GM10266 (cell line): ENCODE measurements around the gene WDR5.

Source experiments
- DNase-seq: peaks from one replicate; pipeline ENCODE4 v3.0.0; 2012; ENCODE audit errors: extremely low spot score
- TF ChIP-seq, protein P1 (sequence below): IDR thresholded peaks from 2 replicates; pipeline ENCODE4 v1.5.1; 2012; ENCODE audit warnings: mild to moderate bottlenecking, low read depth; ENCODE audit not compliant: control insufficient read depth, insufficient read depth; ENCODE audit errors: missing control alignments

The WDR5 gene

DNA sequence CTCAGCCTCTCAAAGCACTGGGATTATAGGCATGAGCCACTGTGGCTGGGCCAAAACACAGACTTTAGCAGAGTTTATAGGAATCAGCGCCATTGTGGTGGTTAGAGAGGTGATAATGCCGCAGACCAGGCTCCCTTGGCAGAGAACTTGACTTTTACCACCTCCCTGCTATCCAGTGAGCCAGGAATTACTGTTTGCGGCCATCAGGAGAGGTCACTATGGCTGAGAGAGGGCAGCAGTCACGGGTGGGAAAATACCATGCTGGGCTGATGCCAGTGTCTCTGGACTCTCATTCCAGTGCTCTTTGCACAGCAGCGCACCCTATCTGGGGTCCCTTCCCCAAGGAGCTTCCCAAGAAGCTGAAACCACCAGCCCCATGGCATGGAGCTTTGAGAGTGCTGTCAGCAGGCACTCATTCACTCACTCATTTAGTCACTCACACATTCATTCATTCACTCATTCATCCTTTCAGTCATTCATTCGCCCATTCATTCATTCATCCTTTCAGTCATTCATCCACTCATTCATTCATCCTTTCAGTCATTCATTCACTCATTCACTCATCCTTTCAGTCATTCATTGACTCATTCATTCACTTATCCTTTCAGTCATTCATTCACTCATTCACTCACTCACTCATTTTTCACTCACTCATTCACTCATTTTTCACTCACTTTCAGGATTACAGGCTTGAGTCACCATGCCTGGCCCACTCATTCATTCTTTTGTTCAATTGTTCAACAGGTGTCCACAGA, 55.8 kb downstream of the WDR5 start:
- TF ChIP-seq, protein P1, sequence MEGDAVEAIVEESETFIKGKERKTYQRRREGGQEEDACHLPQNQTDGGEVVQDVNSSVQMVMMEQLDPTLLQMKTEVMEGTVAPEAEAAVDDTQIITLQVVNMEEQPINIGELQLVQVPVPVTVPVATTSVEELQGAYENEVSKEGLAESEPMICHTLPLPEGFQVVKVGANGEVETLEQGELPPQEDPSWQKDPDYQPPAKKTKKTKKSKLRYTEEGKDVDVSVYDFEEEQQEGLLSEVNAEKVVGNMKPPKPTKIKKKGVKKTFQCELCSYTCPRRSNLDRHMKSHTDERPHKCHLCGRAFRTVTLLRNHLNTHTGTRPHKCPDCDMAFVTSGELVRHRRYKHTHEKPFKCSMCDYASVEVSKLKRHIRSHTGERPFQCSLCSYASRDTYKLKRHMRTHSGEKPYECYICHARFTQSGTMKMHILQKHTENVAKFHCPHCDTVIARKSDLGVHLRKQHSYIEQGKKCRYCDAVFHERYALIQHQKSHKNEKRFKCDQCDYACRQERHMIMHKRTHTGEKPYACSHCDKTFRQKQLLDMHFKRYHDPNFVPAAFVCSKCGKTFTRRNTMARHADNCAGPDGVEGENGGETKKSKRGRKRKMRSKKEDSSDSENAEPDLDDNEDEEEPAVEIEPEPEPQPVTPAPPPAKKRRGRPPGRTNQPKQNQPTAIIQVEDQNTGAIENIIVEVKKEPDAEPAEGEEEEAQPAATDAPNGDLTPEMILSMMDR, result no peak
- no peak for DNase-seq

DNA sequence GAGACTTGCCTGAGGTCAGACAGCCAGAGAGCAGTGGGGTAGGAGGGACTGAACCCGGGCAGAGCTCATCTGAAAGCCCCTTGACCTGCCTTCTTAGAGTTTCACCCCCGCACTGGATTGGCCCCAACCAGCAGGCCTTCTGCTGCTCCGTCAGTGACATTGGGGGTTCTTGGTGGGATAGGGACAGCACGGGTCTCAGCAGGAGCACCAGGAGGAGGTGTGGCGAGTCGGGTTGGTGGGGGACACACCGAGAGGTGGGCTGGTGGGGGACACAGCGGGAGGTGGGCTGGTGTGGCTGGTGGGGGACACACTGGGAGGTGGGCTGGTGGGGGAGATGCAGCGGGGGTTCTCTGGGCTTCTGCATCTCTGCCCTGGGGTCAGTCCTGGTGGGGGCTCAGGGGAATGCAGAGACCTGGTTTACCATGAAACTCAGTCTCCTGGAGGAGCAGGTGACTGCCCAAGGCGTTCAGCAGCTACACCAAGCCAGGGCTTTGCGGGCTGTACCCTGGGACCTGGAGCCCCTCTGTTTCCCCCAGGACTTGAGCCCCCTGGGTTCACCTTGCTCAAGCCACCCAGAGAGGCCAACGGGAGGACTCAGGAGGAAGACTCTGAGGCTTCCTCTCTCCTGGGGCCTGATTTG, 56.5 kb downstream of the WDR5 start:
- TF ChIP-seq, protein P1, result no peak
- DNase-seq, result no peak

DNA sequence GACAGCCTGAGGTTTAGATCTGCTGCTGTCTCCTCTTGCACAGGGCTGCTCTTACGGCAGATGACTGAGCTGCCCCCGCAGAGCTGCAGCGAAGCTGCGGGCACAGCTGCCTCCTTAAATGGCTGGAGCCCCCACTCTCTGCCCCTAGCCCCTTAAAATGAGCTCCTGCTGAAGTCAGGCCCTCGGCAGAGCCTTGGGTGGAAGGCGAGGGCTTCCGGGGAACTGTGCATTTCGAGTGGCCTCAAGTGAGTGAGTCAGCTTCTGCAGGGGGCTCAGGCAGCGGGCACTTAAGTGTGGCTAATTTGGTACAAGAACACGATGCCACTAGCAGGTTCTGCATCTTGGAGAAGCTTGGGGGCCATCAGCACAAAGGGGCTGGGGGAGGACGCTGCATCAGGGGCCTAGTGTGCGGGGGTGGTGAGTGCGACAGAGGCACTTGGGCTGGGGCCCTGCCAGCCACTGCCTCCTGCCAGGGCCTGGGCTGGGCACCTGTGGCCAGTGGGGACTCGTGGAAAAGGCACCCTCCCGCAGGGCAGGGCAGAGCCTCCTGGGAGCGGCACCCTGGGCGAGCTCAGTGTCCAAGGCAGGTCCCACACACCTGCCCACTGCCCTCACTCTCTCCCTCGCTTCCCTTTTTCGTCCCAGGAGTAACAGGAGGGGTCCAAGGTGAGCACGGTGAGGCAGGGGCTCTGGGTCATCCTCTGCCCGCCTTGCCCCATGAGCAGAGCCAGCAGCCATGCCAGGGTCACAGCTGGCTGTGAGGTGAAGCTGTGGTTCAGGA, 57.3 kb downstream of the WDR5 start:
- no peak for DNase-seq
- TF ChIP-seq, protein P1, result no peak

DNA sequence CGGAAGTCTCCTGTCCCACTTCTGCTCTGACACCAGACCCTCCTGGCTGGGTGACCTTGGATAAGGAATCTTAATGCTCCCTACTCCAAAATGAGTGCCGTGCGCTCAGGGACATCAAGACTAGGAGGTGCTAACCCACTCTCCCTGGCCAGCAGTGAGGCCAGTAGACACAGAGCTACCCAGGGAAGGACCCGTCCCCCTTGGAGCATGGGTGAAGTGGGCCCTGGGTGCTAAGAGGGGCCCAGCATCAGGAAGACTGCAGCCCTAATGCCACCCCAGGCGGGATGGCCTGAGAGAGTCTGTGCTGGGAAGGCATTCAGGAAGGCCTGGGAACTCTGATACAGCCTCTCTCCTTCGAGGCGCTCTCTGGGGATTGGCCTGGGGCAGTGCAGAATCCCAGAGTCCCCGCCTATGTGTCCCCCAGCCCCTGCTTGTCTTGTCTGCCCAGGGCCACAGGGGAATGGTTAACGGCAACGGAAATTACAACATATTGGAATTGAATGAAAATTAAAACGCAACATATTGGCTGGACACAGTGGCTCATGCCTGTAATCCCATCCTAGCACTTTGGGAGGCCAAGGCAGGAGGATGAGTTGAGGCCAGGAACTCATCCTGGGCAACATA, 58.1 kb downstream of the WDR5 start:
- TF ChIP-seq, protein P1, result no peak
- DNase-seq, result no peak

DNA sequence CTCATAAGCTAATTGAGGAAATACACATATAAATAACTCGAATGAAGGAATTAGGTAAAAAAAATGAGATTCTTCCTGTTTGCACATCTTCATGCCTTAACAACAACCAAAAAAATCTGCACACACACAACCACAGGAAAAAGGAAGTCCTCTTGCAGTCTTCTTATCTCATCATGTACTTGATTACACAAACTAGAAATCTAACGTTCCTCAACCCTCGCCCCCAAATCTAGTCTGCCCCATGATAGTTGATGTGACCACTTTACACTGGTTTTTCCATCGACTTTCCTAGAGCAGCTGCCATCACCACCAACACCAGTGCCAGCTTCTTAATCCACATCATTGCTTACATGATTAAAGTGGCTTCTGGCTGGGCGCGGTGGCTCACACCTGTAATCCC, 59.7 kb downstream of the WDR5 start:
- DNase-seq, result no peak

DNA sequence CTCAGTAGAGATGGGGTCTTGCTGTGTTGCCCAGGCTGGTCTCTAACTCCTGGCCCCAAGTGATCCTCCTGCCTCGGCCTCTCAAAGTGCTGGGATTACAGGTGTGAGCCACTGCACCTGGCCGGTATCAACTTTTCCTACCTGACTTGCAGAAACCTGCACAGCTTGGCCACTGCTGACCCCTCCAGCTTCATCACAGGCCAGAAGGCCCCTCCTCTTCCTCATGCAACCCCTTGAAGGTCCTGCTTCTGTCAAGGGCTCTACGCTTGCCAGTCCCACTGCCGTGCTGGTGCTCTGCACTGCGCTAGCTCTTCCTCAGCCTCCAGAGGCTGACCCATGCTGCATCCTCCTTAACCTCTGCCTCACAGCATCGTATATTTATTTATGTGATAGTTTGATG, 61.0 kb downstream of the WDR5 start:
- TF ChIP-seq, protein P1, result no peak
- DNase-seq, result no peak

More for the DNA sequence above, 59.7 kb downstream of the WDR5 start:
- TF ChIP-seq, protein P1, result no peak
